HPDE6-E6E7 (cell line): ENCODE measurements around the gene ADCY2.
A peak's percentile ranks its signal among the peaks of the same experiment; 100 is the strongest.

Experiments
- DNase-seq: peaks from one replicate; pipeline ENCODE4 v3.0.0; 2011; ENCODE audit warnings: missing footprints; ENCODE audit errors: extremely low spot score

The ADCY2 gene

GRCh38 chr5:7779019-7780005 is 383.4 kb downstream of the ADCY2 start:
- no peak for DNase-seq

GRCh38 chr5:7781899-7782298 is 386.0 kb downstream of the ADCY2 start:
- DNase-seq: no peak

- DNase-seq: no peak
Measured at GRCh38 chr5:7784683-7785380, 388.9 kb downstream of the ADCY2 start.

GRCh38 chr5:7787770-7788169 is 391.8 kb downstream of the ADCY2 start:
- no peak for DNase-seq

- no peak for DNase-seq
Measured at GRCh38 chr5:7789567-7789966, 393.6 kb downstream of the ADCY2 start.

- no peak for DNase-seq
Measured at GRCh38 chr5:7793895-7794294, 398.0 kb downstream of the ADCY2 start.

- DNase-seq: no peak
Measured at GRCh38 chr5:7794311-7794710, 398.4 kb downstream of the ADCY2 start.

- DNase-seq: no peak
Measured at GRCh38 chr5:7794823-7795222, 398.9 kb downstream of the ADCY2 start.

- no peak for DNase-seq
Measured at GRCh38 chr5:7795306-7795705, 399.4 kb downstream of the ADCY2 start.

GRCh38 chr5:7801891-7802614 is 406.1 kb downstream of the ADCY2 start:
- no peak for DNase-seq

- DNase-seq: no peak
Measured at GRCh38 chr5:7802855-7803254, 406.9 kb downstream of the ADCY2 start.

- no peak for DNase-seq
Measured at GRCh38 chr5:7803937-7804336, 408.0 kb downstream of the ADCY2 start.

GRCh38 chr5:7805379-7805778 is 409.4 kb downstream of the ADCY2 start:
- no peak for DNase-seq

GRCh38 chr5:7808998-7809397 is 413.1 kb downstream of the ADCY2 start:
- DNase-seq: no peak

GRCh38 chr5:7811715-7812114 is 415.8 kb downstream of the ADCY2 start:
- DNase-seq: no peak

- DNase-seq: no peak
Measured at GRCh38 chr5:7813007-7813406, 417.1 kb downstream of the ADCY2 start.

- DNase-seq: no peak
Measured at GRCh38 chr5:7813576-7813975, 417.6 kb downstream of the ADCY2 start.

- DNase-seq: no peak
Measured at GRCh38 chr5:7814816-7815215, 418.9 kb downstream of the ADCY2 start.

GRCh38 chr5:7815892-7816534 is 420.1 kb downstream of the ADCY2 start:
- peak; percentile 47 for DNase-seq

GRCh38 chr5:7816535-7816901 is 420.6 kb downstream of the ADCY2 start:
- no peak for DNase-seq

- DNase-seq: no peak
Measured at GRCh38 chr5:7822449-7822848, 426.5 kb downstream of the ADCY2 start.

GRCh38 chr5:7823594-7823993 is 427.7 kb downstream of the ADCY2 start:
- DNase-seq: no peak
